Kidney (tissue), 22 donors: ENCODE data around the gene UGT3A1. TPM values are rescaled to one million over a fixed set of nuclear protein-coding genes. Genes with fewer than 3 reads are reported as not detected.
"Not testable (repeated sequence)": the region's sequence is repeated elsewhere in the genome, so short reads cannot be mapped to it uniquely, and the experiment has no call there.

Experiments
- DNase-seq, 5 donors: peaks; one replicate each; pipeline ENCODE4 v3.0.0-alpha.2; 2013 to 2020
- FAIRE-seq: peaks from 2 replicates; lab custom pipeline; 2012; peaks lifted over from hg19 to GRCh38; lab: Jason Lieb, UNC
- H3K27ac ChIP-seq, 2 donors: one replicate each; pipeline ENCODE4 v1.7.0; 2013; ENCODE audit warnings: low read depth in 2 of 2, low read length in 2 of 2, inconsistent platforms in 1 of 2
- H3K27me3 ChIP-seq: one replicate; pipeline ENCODE4 v1.7.1; 2013; ENCODE audit warnings: low read length, inconsistent platforms; ENCODE audit not compliant: control insufficient read depth, insufficient read depth
- H3K36me3 ChIP-seq, 3 donors: one replicate each; pipeline versions ENCODE4 v1.7.0 to v1.7.1; 2013; ENCODE audit warnings: low read length in 3 of 3, control low read depth in 1 of 3, inconsistent platforms in 1 of 3; ENCODE audit not compliant: insufficient read depth in 3 of 3, control insufficient read depth in 2 of 3
- H3K4me1 ChIP-seq, 3 donors: one replicate each; pipeline versions ENCODE4 v1.7.0 to v1.7.1; 2013; ENCODE audit warnings: low read length in 3 of 3, inconsistent platforms in 1 of 3, low read depth in 1 of 3; ENCODE audit not compliant: control insufficient read depth in 2 of 3, insufficient read depth in 2 of 3
- H3K4me3 ChIP-seq, 3 donors: one replicate each; pipeline versions ENCODE4 v1.7.0 to v1.8.1; 2013; ENCODE audit warnings: low read length in 3 of 3, control low read depth in 1 of 3, inconsistent platforms in 1 of 3
- H3K9ac ChIP-seq, 3 donors: one replicate each; pipeline versions ENCODE4 v1.7.0 to v1.7.1; 2013; ENCODE audit warnings: low read length in 3 of 3, control low read depth in 1 of 3, inconsistent platforms in 1 of 3
- H3K9me3 ChIP-seq, 3 donors: one replicate each; pipeline versions ENCODE4 v1.7.0 to v1.7.1; 2013; ENCODE audit warnings: low read length in 3 of 3, control low read depth in 1 of 3, inconsistent platforms in 1 of 3; ENCODE audit not compliant: control insufficient read depth in 2 of 3, insufficient read depth in 1 of 3
- CTCF ChIP-seq: IDR thresholded peaks from 3 replicates; pipeline ENCODE4 v1.5.1; 2012; ENCODE audit warnings: mild to moderate bottlenecking, moderate library complexity, borderline replicate concordance; ENCODE audit not compliant: insufficient read depth; ENCODE audit errors: extremely low read depth
- intact Hi-C: fragments of 100-400 bp; cut with DNase I; formaldehyde crosslinking; loops from one replicate; pipeline ENCODE4 v1.11.1; 2022
- long read RNA-seq, 10 donors: library from polyadenylated mRNA in 1 of 10; unstranded in 1 of 10; transcript quantifications; one replicate each; pipeline ENCODE4 v2.0.0 and lab custom pipeline, GENCODE V29; 2021 to 2026
- polyA plus RNA-seq: library from polyadenylated mRNA; stranded (reverse); fragments of 350-450 nt; fragmentation: Illumina TruSeq; extraction: RNeasy Lipid Tissue Mini Kit (QIAGEN cat#74804); gene quantifications from one replicate; pipeline ENCODE4 v1.2.3, GENCODE V29; 2014; ENCODE audit warnings: low read depth, low replicate concordance; ENCODE audit not compliant: insufficient read depth
- total RNA-seq: library from RNA; stranded (reverse); fragmentation: NEBNext Ultra II Directional; extraction: Animal tissue kit (Norgen Biotek cat#: 25700); gene quantifications from one replicate; pipeline ENCODE4 v1.2.1, GENCODE V29; 2021
- donor health status: control.
- donor health status: control.
- donor health status: control.
- donor health status: control.
- donor health status: control.
- donor health status: DM: yes; HTN: yes; CAD: no.
- donor health status: Normal renal cell carcinoma (clear cell type).

The UGT3A1 gene
- total RNA-seq (6.1 TPM), polyA plus RNA-seq (37.5 TPM)
- long read RNA-seq, donor 1, full-length matches to known transcripts: 1 of 23 reads
- long read RNA-seq, donor 1, partial matches to known transcripts: 22 of 23 reads
- long read RNA-seq, donor 1, other reads (novel, unspliced or antisense): 0 of 23 reads
- long read RNA-seq, donor 2, full-length matches to known transcripts: 9 of 39 reads
- long read RNA-seq, donor 2, partial matches to known transcripts: 30 of 39 reads
- long read RNA-seq, donor 2, other reads (novel, unspliced or antisense): 0 of 39 reads
- long read RNA-seq, donor 3, full-length matches to known transcripts: 12 of 63 reads
- long read RNA-seq, donor 3, partial matches to known transcripts: 51 of 63 reads
- long read RNA-seq, donor 3, other reads (novel, unspliced or antisense): 0 of 63 reads
- long read RNA-seq, donor 4, full-length matches to known transcripts: 16 of 66 reads
- long read RNA-seq, donor 4, partial matches to known transcripts: 50 of 66 reads
- long read RNA-seq, donor 4, other reads (novel, unspliced or antisense): 0 of 66 reads
- long read RNA-seq, donor 5: 0 reads
- long read RNA-seq, donor 6, full-length matches to known transcripts: 9 of 54 reads
- long read RNA-seq, donor 6, partial matches to known transcripts: 45 of 54 reads
- long read RNA-seq, donor 6, other reads (novel, unspliced or antisense): 0 of 54 reads
- long read RNA-seq, donor 7, partial matches to known transcripts: 1 of 1 reads
- long read RNA-seq, donor 7, other reads (novel, unspliced or antisense): 0 of 1 reads
- long read RNA-seq, donor 8, full-length matches to known transcripts: 4 of 40 reads
- long read RNA-seq, donor 8, partial matches to known transcripts: 36 of 40 reads
- long read RNA-seq, donor 8, other reads (novel, unspliced or antisense): 0 of 40 reads
- long read RNA-seq, donor 9, full-length matches to known transcripts: 5 of 5 reads
- long read RNA-seq, donor 9, partial matches to known transcripts: 0 of 5 reads
- long read RNA-seq, donor 9, other reads (novel, unspliced or antisense): 0 of 5 reads
- long read RNA-seq, donor 10, full-length matches to known transcripts: 12 of 67 reads
- long read RNA-seq, donor 10, partial matches to known transcripts: 55 of 67 reads
- long read RNA-seq, donor 10, other reads (novel, unspliced or antisense): 0 of 67 reads

- Histone ChIP-seq H3K4me1 (no peaks in the 10 kb centered on the region), H3K27ac (peak within 1 kb of the TSS; percentile 40 to 77), H3K4me3 (peak within 1 kb of the TSS; percentile 47 to 72 (median 66)), H3K36me3 (no peaks in the 10 kb centered on the region), H3K9ac (peak within 1 kb of the TSS; percentile 12 to 77 (median 33)), H3K27me3 (no peaks in the 10 kb centered on the region), H3K9me3 (no peaks in the 10 kb centered on the region)
- DNase-seq (peak in 4 of 5 donors; percentile 77 to 93 (median 86)), FAIRE-seq (no peak)
- TF ChIP-seq CTCF: no peak
- intact Hi-C loops: no loop called here
Measured at GRCh38 chr5:35990941-35991611, at the start of gene UGT3A1. UGT3A1 (minus strand) TSS chr5:35991390; CDS start chr5:35991240, 150 bp downstream.

- intact Hi-C loops: no loop called here
- Histone ChIP-seq H3K9ac (no peak overlapping the region), H3K9me3 (no peaks in the 10 kb centered on the region), H3K4me1 (no peaks in the 10 kb centered on the region), H3K27me3 (no peaks in the 10 kb centered on the region), H3K36me3 (no peaks in the 10 kb centered on the region), H3K4me3 (no peak overlapping the region), H3K27ac (no peak overlapping the region)
- FAIRE-seq (no peak), DNase-seq (no peak)
- TF ChIP-seq CTCF: no peak
Measured at GRCh38 chr5:36035696-36036095, 44.5 kb upstream of the UGT3A1 start.

GRCh38 chr5:36034536-36035134 lies 43.4 kb upstream of the UGT3A1 start:
- DNase-seq, H3K27ac ChIP-seq, H3K4me1 ChIP-seq, H3K9me3 ChIP-seq, intact Hi-C loops, H3K9ac ChIP-seq, FAIRE-seq, H3K27me3 ChIP-seq, H3K4me3 ChIP-seq, H3K36me3 ChIP-seq: not testable (repeated sequence)
